Bronchus fibroblast of lung (primary cell): Measurements from ENCODE around the gene CPAMD8. TPM values are rescaled to one million over a fixed set of nuclear protein-coding genes. Genes with fewer than 3 reads are reported as not detected.

Experiments
- total RNA-seq: library from RNA; depleted of rRNA; stranded (reverse); fragments of >200 nt; gene quantifications from 2 replicates; pipeline ENCODE4 v1.2.3, GENCODE V29; 2015

The CPAMD8 gene
- total RNA-seq, result 0.45 and 0.50 TPM in 2 replicates

DNA sequence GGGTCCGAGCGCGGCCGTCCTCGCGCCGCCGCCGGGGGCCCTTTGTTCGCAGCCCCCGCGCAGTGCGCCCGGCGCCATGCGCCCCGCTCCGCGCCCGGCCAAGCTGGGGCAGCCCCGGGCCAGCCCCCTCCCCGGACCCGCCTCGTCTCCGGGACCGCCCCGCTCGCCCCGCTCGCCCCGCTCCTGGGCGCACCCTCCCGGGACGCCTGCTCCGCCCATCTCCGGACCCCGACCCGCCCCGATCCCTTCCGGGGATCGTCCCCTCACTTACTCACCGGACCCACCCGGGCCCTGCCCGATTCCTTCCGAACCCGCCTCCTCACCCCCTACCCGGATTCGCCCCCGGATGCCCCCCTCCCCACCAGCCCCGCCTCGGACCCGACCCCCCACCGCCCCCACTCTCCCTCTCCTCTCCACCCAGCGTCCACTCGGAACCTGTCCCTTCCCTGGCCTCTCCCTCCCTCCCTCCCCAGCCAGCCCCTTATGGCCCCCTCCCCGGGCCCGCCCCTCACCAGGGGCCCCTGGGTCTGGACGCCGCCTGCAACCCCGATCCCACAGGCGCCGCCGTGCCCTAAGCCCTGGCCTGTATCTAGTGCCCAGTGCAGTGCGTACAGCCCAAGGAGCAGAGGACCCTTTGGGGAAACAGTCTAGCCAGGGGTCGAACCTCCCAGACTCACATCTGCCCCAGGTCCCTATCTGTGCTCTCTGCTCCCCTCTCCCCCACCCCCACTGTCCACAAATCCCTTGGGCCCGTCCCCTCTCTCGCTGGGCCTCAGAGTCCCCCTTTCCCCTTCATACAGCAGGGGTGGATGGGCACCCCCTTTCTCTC lies at the start of gene CPAMD8:
CPAMD8 (minus strand) TSS at position 105 of the 829 bp plus-strand sequence. CDS start 168 bp downstream, outside the sequence.

DNA sequence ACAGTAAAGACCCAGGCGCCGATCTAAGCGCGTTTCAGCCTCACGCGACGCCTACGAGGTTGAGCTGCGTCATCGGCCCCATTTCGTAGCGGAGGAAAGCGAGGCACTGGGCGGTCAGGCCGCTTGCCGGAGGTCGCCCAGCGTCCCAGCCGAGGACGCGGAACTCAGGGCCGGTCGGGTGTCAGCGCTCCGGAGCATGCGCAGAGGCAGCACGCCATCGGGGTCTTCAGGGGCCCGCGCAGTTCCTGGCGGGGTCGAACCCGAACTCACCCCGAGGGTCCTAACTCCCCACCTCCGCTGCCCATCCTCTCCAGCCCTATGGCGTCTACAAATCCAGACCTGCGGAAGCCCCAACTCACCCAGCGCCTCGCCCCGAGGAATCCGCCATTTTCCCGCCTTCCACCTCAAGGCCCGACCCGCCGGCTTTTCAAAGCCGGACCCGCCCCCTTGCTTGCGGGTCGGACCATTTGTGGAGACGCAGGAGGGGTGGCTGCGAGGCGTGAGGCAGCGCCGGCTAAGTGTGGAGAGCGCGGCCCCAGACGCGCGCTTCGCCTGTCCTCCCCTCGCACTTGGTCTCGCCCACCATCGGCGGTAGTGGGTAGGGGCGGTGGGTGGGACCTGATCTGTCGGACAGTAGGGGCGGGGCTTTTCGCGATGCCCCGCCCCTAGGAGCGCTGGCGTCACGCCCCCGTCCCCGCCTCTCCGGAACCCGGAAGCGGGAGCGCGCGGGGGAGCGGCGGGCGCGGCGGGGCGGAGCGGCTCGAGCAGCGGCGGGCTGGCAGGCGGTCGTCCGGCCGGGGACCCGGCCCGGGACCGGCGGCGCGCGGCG lies 48.6 kb upstream of the CPAMD8 start, which contains the start of the genes HAUS8 and MYO9B:
HAUS8 (minus strand) TSS at position 418 of the 829 bp plus-strand sequence; CDS start at position 388, 30 bp downstream.
MYO9B (plus strand) TSS at position 743 of the 829 bp plus-strand sequence. CDS start 25,941 bp downstream, outside the sequence.

DNA sequence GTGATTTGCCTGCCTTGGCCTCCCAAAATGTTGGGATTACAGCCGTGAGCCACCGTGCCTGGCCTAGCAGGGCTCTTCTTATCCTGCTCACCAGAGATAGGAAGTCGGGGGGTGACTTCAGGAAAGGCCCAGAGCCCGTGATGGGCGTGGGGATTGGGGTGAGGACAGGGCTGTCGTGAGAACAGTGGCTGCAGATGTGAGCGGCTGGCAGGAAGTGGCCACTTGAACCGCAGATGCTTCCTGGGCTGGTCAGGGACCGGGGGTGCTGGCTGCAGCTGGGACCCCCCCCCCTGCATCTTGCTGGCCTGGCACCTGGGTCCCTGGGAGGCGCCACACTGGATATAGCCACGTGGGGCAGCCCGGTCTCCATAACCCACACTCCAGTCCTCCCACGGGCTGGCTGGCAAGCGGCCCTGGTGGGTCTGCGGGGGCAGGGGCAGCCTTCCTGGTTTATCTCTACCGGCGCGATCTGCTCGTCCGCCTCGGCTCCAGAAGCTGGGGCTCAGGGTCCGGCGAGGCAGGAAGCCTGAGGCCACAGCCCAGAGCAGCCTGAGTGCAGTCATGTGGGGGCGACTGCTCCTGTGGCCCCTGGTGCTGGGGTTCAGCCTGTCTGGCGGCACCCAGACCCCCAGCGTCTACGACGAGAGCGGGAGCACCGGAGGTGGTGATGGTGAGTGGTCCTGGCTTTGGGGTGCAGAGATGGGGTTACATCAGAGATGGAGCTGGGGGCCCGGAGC lies 137.8 kb downstream of the CPAMD8 start, which contains the start of gene F2RL3:
F2RL3 (plus strand) TSS at position 371 of the 737 bp plus-strand sequence; CDS start at position 562, 191 bp downstream.

Other genes with a start within 250 kb of the CPAMD8 start
- 13.5 and 16.0 TPM in 2 replicates for gene SIN3B, start 197.4 kb downstream of the CPAMD8 start, total RNA-seq
- gene F2RL3, start 137.8 kb downstream of the CPAMD8 start, total RNA-seq, result not detected in 2 replicates
- 11.9 and 12.4 TPM in 2 replicates for gene HAUS8, start 48.6 kb upstream of the CPAMD8 start, total RNA-seq
- gene MYO9B, start 49.0 kb upstream of the CPAMD8 start, total RNA-seq, result 48.4 and 52.9 TPM in 2 replicates
- 21.0 and 28.1 TPM in 2 replicates for gene USE1, start 188.5 kb upstream of the CPAMD8 start, total RNA-seq
- 4.7 and 5.1 TPM in 2 replicates for gene OCEL1, start 199.4 kb upstream of the CPAMD8 start, total RNA-seq
- gene NR2F6, start 219.1 kb upstream of the CPAMD8 start, total RNA-seq, result 58.7 and 66.7 TPM in 2 replicates
- not detected in 2 replicates for gene USHBP1, start 237.9 kb upstream of the CPAMD8 start, total RNA-seq
- 114 and 121 TPM in 2 replicates for gene BABAM1, start 240.6 kb upstream of the CPAMD8 start, total RNA-seq